DMS79 (cell line): Measurements from ENCODE around the gene STPG4.

Experiments used
- DNase-seq: peaks from one replicate; lab custom pipeline; 2025; lab: John Stamatoyannopoulos, UW

STPG4 gene

GRCh38 chr2:47070920-47071824, 83.9 kb downstream of the STPG4 start:
- no peak for DNase-seq

- no peak for DNase-seq
Observed at GRCh38 chr2:47070155-47070919, 84.8 kb downstream of the STPG4 start.

- DNase-seq = no peak
Observed at GRCh38 chr2:47069628-47070154, 85.4 kb downstream of the STPG4 start.

- no peak for DNase-seq
Observed at GRCh38 chr2:47068981-47069627, 86.0 kb downstream of the STPG4 start.

- DNase-seq = no peak
Observed at GRCh38 chr2:47067788-47068407, 87.2 kb downstream of the STPG4 start.

- DNase-seq = no peak
Observed at GRCh38 chr2:47065771-47066380, 89.2 kb downstream of the STPG4 start.

- DNase-seq = no peak
Observed at GRCh38 chr2:47065343-47065742, 89.8 kb downstream of the STPG4 start.

- no peak for DNase-seq
Observed at GRCh38 chr2:47064106-47064505, 91.0 kb downstream of the STPG4 start.

GRCh38 chr2:47063538-47063930, 91.6 kb downstream of the STPG4 start:
- no peak for DNase-seq

GRCh38 chr2:47062681-47063537, 92.2 kb downstream of the STPG4 start:
- DNase-seq = no peak

- DNase-seq = no peak
Observed at GRCh38 chr2:47061944-47062678, 93.0 kb downstream of the STPG4 start.

- no peak for DNase-seq
Observed at GRCh38 chr2:47060652-47061170, 94.4 kb downstream of the STPG4 start.

- DNase-seq = no peak
Observed at GRCh38 chr2:47058003-47058931, 96.8 kb downstream of the STPG4 start.

- DNase-seq = no peak
Observed at GRCh38 chr2:47057687-47058002, 97.5 kb downstream of the STPG4 start.

- DNase-seq = no peak
Observed at GRCh38 chr2:47056868-47057686, 98.0 kb downstream of the STPG4 start.

GRCh38 chr2:47056374-47056773, 98.7 kb downstream of the STPG4 start:
- no peak for DNase-seq

- DNase-seq = no peak
Observed at GRCh38 chr2:47054868-47055267, 100.2 kb downstream of the STPG4 start.
